ENCODE measurements around the gene ALDH3B2.
"Not testable (repeated sequence)": the region's sequence is repeated elsewhere in the genome, so short reads cannot be mapped to it uniquely, and the experiment has no call there.

The ALDH3B2 gene

DNA sequence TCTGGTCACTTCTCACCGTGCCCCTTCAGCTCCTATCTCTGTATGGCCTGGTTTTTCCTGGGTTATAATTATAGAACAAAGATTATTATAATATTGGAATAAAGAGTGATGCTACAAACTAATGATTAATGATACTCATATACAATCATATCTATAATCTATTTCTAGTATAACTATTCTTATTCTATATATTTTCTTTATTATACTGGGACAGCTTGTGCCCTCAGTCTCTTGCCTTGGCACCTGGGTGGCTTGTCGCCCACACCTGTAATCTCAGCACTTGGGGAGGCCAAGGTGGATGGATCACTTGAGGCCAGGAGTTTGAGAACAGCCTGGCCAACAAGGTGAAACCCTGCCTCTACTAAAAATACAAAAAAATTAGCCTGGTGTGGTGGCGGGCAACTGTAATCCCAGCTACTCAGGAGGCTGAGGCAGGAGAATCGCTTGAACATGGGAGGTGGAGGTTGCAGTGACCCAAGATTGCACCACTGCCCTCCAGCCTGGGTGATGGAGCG lies 14.7 kb downstream of the ALDH3B2 start:
- H3K9me3 Mint-ChIP-seq, H3K4me1 Mint-ChIP-seq, DNase-seq, H3K4me3 Mint-ChIP-seq, H3K36me3 Mint-ChIP-seq, H3K27ac Mint-ChIP-seq: not testable (repeated sequence)
- peaks cover 15% of the 10 kb centered on the region for H3K27me3 Mint-ChIP-seq
- CTCF ChIA-PET: interaction anchor here (0.6 to 4.4 kb wide), 10 partner anchors 9 to 430 kb away, joined by 3 to 59 read pairs (median 4); partner anchors contain the start of genes ACY3 and NUDT8

DNA sequence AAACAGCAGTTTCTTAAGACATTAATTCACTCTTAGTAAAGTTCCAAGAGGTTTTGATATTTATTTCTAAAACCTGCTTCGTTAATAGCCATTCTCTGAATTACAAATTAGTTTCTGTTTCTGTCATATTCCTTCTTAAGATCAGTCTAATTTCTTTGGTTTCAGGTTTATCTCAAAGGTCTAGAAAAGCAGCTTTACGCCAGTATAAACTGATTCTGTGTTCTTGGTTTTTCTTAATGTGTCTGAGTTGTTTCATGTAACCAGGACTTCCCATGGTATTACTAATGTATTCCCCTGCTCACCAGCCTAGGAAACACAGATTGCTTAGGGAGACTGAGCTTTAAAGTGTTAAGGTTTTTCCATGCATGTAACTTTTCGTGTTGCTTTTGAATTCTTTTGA lies 17.1 kb downstream of the ALDH3B2 start:
- Mint-ChIP-seq H3K4me3 (no peak overlapping the region), H3K27me3 (peaks cover 20% of the 10 kb centered on the region), H3K9me3 (peaks cover 3% of the 10 kb centered on the region), H3K27ac (no peak overlapping the region), H3K36me3 (no peaks in the 10 kb centered on the region), H3K4me1 (peaks cover 4% of the 10 kb centered on the region)
- DNase-seq: no peak
- CTCF ChIA-PET: interaction anchor here (1.5 to 4.4 kb wide), 3 partner anchors 10 to 27 kb away, joined by 3 to 59 read pairs (median 33); partner anchors contain the start of gene NUDT8

DNA sequence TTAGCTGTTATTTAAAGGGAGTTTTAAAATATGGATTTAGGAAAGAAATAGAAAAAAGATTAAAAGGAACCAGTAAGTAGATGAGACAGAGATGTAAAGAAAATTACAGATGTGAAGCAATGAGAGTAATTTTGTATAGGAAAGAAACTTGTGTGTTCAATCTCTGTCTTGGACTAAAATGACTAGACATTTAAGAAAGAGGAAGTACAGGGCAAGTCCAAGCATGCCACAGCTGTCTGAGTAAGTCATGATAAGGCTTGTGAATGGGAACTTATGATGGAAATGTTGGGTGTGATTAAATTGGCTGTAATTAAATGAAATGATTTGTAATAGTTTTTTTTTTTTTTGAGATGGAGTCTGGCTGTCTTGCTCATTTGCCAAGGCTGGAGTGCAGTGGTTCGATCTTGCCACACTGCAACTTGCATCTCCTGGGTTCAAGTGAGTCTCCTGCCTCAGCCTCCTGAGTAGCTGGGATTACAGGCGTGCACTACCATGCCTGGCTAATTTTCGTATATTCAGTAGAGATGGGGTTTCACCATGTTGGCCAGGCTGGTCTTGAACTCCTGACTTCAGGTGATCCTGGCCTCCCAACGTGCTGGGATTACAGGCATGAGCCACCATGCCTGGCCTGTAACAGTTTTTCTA lies 18.0 kb downstream of the ALDH3B2 start:
- peaks cover 4% of the 10 kb centered on the region for H3K4me1 Mint-ChIP-seq
- no peak overlapping the region for H3K27ac Mint-ChIP-seq
- no peak for DNase-seq
- H3K27me3 Mint-ChIP-seq: peaks cover 22% of the 10 kb centered on the region
- H3K9me3 Mint-ChIP-seq: peaks cover 3% of the 10 kb centered on the region
- H3K36me3 Mint-ChIP-seq: no peaks in the 10 kb centered on the region
- CTCF ChIA-PET: interaction anchor here (4.4 kb wide), 1 partner anchor 9 kb away, joined by 33 read pairs; no protein-coding TSS in a partner anchor
- no peak overlapping the region for H3K4me3 Mint-ChIP-seq

GRCh38 chr11:67654225-67654624 lies 20.2 kb downstream of the ALDH3B2 start:
- CTCF ChIA-PET: no interaction called here
- Mint-ChIP-seq H3K4me1 (peaks cover 24% of the 10 kb centered on the region), H3K27ac (no peak overlapping the region), H3K9me3 (peaks cover 3% of the 10 kb centered on the region), H3K36me3 (no peaks in the 10 kb centered on the region), H3K27me3 (peaks cover 30% of the 10 kb centered on the region), H3K4me3 (no peak overlapping the region)
- DNase-seq: peak; percentile 13

DNA sequence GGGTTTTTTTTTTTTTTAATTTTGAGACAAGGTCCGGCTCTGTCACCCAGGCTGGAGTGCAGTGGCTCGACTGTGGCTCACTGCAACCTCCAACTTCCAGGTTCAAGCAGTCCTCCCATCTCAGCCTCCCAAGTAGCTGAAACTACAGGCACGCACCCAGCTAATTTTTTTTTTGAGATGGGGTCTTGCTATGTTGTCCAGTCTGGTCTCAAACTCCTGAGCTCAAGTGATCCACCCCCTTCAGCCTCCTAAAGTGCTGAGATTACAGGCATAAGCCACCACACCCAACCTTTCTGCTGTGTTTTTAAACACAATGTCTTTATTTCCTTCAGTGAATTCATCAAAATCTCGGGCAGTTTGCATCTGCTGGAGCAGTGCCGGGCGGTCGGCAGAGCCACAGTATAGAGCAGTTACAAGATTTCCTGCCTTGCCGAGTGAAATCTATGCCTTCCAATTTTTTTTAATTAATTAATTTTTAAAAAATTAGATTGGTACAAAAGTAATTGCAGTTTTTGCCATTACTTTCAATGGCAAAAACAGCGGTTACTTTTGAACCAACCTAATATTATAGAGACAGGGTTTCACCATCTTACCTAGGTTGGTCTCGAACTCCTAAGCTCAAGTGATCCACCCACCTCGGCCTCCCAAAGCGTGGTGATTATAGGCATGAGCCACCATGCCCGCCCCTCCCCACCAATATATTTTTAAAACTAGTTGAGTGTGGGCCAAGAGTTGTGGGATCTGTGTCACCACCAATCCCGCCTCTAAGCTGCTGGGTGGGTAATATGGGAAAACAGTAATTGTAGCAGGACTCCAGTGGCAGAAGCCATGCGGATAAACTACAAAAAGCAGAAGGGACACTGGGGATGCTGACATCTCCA lies 21.2 kb downstream of the ALDH3B2 start:
- H3K27ac Mint-ChIP-seq: no peak overlapping the region
- H3K27me3 Mint-ChIP-seq: peaks cover 32% of the 10 kb centered on the region
- CTCF ChIA-PET: interaction anchor here (11.6 kb wide), 1 partner anchor 23 kb away, joined by 91 read pairs; the partner anchor contains the start of gene NUDT8
- peaks cover 28% of the 10 kb centered on the region for H3K4me1 Mint-ChIP-seq
- DNase-seq: peak; percentile 8
- H3K9me3 Mint-ChIP-seq: peaks cover 3% of the 10 kb centered on the region
- H3K4me3 Mint-ChIP-seq: no peak overlapping the region
- H3K36me3 Mint-ChIP-seq: no peaks in the 10 kb centered on the region

DNA sequence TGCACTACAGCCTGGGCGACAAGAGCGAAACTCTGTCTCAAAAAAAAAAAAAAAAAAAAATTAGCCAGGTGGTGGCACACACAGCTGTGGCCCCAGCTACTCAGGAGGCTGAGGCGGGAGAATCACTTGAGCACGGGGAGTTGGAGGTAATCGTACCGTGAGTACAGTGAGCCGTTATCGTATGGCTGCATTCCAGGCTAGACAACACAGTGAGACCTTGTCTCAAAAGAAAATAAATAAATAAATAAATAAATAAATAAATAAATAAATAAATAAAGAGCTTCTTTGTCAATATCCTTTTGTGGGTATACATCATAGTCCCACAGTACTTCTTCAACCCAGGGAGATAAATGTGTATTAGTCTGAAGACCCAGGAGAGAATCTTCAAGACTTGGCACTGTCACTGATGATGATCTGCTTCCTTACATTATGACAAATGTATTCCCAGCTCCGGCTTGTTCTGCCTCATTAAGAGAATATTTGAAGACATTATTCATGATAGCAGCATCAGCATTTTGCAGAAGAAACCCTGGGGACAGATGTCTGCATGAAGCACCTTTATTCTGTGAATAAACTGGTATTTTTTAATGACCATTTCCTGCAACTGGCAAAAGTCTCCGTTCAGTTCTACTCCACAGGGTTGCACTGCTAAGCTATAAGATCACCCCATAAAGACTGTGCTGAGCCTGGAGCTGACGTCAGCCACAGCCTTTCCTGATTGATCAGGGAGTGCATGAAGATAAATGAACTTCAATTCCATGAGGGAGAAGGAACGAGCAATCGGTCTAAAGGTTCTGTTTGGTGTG lies 22.2 kb downstream of the ALDH3B2 start:
- no peak overlapping the region for H3K4me3 Mint-ChIP-seq
- CTCF ChIA-PET: interaction anchor here (11.6 kb wide), 1 partner anchor 22 kb away, joined by 91 read pairs; the partner anchor contains the start of gene NUDT8
- no peaks in the 10 kb centered on the region for H3K36me3 Mint-ChIP-seq
- DNase-seq: no peak
- H3K27ac Mint-ChIP-seq: no peak overlapping the region
- H3K4me1 Mint-ChIP-seq: peaks cover 36% of the 10 kb centered on the region
- peaks cover 3% of the 10 kb centered on the region for H3K9me3 Mint-ChIP-seq
- peaks cover 43% of the 10 kb centered on the region for H3K27me3 Mint-ChIP-seq

GRCh38 chr11:67649634-67650510 lies 24.6 kb downstream of the ALDH3B2 start:
- H3K27me3 Mint-ChIP-seq: peaks cover 53% of the 10 kb centered on the region
- peak overlapping the region; percentile 81 for H3K4me3 Mint-ChIP-seq
- peaks cover 52% of the 10 kb centered on the region for H3K4me1 Mint-ChIP-seq
- CTCF ChIA-PET: interaction anchor here (0.6 to 11.6 kb wide), 4 partner anchors 8 to 35 kb away, joined by 3 to 91 read pairs (median 20); partner anchors contain the start of gene NUDT8
- H3K9me3 Mint-ChIP-seq: no peaks in the 10 kb centered on the region
- DNase-seq: no peak
- H3K36me3 Mint-ChIP-seq: no peaks in the 10 kb centered on the region
- H3K27ac Mint-ChIP-seq: peak overlapping the region; percentile 89

- DNase-seq: peak; percentile 20
- Mint-ChIP-seq H3K36me3 (no peaks in the 10 kb centered on the region), H3K27ac (no peak overlapping the region), H3K4me3 (no peak overlapping the region), H3K27me3 (peaks cover 48% of the 10 kb centered on the region), H3K9me3 (peaks cover 1% of the 10 kb centered on the region), H3K4me1 (peaks cover 52% of the 10 kb centered on the region)
- CTCF ChIA-PET: interaction anchor here (0.7 to 11.6 kb wide), 5 partner anchors 9 to 34 kb away, joined by 3 to 91 read pairs (median 6); partner anchors contain the start of genes NUDT8 and TBX10
These were observed 25.4 kb downstream of the ALDH3B2 start for GRCh38 chr11:67648796-67649613.

GRCh38 chr11:67648140-67648795 lies 26.2 kb downstream of the ALDH3B2 start:
- H3K36me3 Mint-ChIP-seq: no peaks in the 10 kb centered on the region
- H3K27ac Mint-ChIP-seq: peak overlapping the region; percentile 58
- CTCF ChIA-PET: interaction anchor here (0.7 to 11.6 kb wide), 5 partner anchors 9 to 34 kb away, joined by 3 to 91 read pairs (median 6); partner anchors contain the start of genes NUDT8 and TBX10
- no peak overlapping the region for H3K4me3 Mint-ChIP-seq
- peak; percentile 73 for DNase-seq
- H3K27me3 Mint-ChIP-seq: peaks cover 45% of the 10 kb centered on the region
- H3K9me3 Mint-ChIP-seq: peaks cover 3% of the 10 kb centered on the region
- H3K4me1 Mint-ChIP-seq: peaks cover 52% of the 10 kb centered on the region

DNA sequence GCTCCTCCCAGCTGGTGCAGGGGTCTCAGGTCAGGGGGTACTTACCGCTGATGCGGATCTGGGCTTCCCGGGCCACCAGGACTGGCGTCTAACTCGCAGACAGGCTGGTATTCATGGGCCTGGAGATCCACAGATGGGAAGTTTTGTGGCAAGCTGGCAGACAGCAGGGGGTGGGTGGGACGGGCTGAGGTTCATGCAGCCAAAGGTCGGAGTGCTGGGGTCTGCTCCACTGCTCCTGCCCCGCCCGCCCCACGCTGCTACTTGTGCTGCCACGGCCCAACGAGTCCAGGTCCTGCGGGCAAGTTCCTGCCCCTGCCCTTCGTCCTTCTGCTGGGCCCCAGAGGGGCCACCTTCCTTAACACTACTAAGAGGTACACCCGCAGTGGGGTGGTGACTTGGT lies 27.0 kb downstream of the ALDH3B2 start:
- Mint-ChIP-seq H3K27ac (no peak overlapping the region), H3K36me3 (no peaks in the 10 kb centered on the region), H3K4me3 (no peak overlapping the region), H3K27me3 (peaks cover 38% of the 10 kb centered on the region), H3K4me1 (peaks cover 49% of the 10 kb centered on the region), H3K9me3 (peaks cover 3% of the 10 kb centered on the region)
- CTCF ChIA-PET: interaction anchor here (1.6 to 11.6 kb wide), 4 partner anchors 9 to 33 kb away, joined by 6 to 91 read pairs (median 20); partner anchors contain the start of genes NUDT8 and TBX10
- DNase-seq: peak; percentile 16

- peak overlapping the region; percentile 14 for H3K4me3 Mint-ChIP-seq
- H3K27me3 Mint-ChIP-seq: peaks cover 44% of the 10 kb centered on the region
- CTCF ChIA-PET: interaction anchor here (1.1 to 11.6 kb wide), 6 partner anchors 9 to 74 kb away, joined by 3 to 91 read pairs (median 4); partner anchors contain the start of gene NUDT8
- peak overlapping the region; percentile 82 for H3K27ac Mint-ChIP-seq
- H3K36me3 Mint-ChIP-seq: no peaks in the 10 kb centered on the region
- H3K4me1 Mint-ChIP-seq: peaks cover 49% of the 10 kb centered on the region
- DNase-seq: peak; percentile 68
- H3K9me3 Mint-ChIP-seq: peaks cover 3% of the 10 kb centered on the region
These were observed 27.7 kb downstream of the ALDH3B2 start for GRCh38 chr11:67646535-67647336.
